Measurements from ENCODE around the gene EMD.
"Not testable (repeated sequence)": the region's sequence is repeated elsewhere in the genome, so short reads cannot be mapped to it uniquely, and the experiment has no call there.

EMD gene

DNA sequence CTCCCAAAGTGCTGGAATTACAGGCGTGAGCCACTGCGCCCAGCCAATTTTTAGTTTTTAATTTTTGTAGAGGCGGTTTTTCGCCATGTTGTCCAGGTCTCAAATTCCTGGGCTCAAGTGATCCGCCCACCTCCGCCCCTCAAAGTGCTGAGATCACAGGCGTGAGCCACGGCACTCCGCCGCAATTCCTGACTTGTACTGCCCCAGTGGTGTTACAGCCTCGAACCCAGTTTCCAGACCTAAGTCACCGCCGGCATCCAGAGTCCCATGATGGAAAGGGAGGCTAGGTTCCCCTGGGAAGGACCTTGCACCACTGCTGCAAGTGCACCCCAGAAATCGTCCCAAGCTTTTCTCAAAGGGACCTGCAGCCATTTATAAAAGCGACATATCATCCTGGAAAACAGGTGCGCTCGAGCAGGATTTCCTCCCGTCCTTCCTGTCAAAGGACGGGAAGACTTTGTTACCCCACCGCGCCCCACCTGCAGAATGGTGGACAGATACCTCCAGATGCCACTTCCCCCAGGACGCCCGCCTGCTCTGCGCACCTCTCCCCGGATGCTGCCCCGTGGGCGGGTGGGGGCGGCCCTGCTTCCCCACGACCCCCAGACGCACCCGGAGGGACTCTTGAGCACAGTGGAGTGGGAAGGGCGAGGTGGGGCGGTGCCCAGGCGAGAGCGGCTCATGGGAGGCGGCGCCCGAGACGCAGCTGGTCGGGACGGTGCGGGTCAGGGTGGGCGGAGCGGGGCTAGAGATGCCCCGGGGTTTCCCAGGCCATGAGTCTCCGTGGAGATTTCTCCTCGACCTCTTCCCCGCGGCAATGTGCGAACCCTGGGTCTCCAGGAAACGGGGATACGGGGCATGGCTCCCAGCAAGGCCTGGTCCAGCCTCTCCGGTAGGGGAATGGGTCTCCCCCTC, 18.1 kb downstream of the EMD start:
- peak overlapping the region; percentile 84 for H3K4me3 ChIP-seq (ENCODE audit: low read length)
- peak; percentile 63 for DNase-seq (ENCODE audit: low read depth)
- TF ChIP-seq CTCF (IDR thresholded peaks at IDR 0.05; ENCODE audit: insufficient read depth, low read depth, low read length, missing control alignments): no peak

GRCh38 chrX:154397888-154398667, 19.0 kb downstream of the EMD start, which contains the start of gene RPL10:
Gene RPL10 (plus strand): TSS chrX:154398377. CDS start chrX:154398520, 143 bp downstream.
- DNase-seq (ENCODE audit: low read depth): peak; percentile 95
- H3K4me3 ChIP-seq (ENCODE audit: low read length): peak within 1 kb of the TSS; percentile 84
- TF ChIP-seq CTCF (IDR thresholded peaks at IDR 0.05; ENCODE audit: insufficient read depth, low read depth, low read length, missing control alignments): no peak

GRCh38 chrX:154398668-154399526, 19.8 kb downstream of the EMD start:
- DNase-seq (ENCODE audit: low read depth): peak; percentile 70
- peak overlapping the region; percentile 84 for H3K4me3 ChIP-seq (ENCODE audit: low read length)
- TF ChIP-seq CTCF (IDR thresholded peaks at IDR 0.05; ENCODE audit: insufficient read depth, low read depth, low read length, missing control alignments): peak; percentile 71

DNA sequence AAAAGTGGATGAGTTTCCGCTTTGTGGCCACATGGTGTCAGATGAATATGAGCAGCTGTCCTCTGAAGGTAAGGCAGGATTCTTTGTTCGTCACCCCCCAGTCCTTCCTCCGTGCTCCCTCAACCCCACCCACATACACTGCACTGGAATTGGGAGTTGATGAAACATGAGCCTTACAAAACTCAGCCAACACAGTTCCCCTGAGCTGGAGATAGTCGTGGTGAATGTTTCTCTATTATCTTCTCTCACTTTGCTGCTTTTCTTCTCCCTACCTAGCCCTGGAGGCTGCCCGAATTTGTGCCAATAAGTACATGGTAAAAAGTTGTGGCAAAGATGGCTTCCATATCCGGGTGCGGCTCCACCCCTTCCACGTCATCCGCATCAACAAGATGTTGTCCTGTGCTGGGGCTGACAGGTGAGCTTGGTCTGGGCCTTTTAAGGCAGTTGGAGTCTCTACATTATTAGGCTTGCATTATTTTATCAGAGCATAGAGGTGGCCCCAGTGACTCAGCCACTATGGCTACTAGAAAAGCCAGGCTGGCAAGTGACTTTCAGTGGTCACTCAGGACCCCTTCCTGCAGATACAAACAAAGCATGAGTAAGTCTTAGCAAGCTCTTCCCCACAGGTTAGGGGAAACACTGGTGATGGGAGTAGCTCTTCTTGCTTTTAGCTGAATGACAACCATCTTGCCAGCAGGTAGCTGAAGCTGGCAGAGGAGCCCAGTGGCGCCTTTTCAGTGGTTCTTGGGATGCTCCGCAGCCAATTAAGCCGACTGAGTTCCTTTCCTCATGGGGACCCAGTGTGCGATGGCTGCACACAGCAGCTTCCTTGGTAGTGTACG, 20.7 kb downstream of the EMD start:
- peak overlapping the region; percentile 84 for H3K4me3 ChIP-seq (ENCODE audit: low read length)
- DNase-seq (ENCODE audit: low read depth): no peak
- no peak for TF ChIP-seq CTCF (IDR thresholded peaks at IDR 0.05; ENCODE audit: insufficient read depth, low read depth, low read length, missing control alignments)

GRCh38 chrX:154400369-154400817, 21.3 kb downstream of the EMD start:
- not testable (repeated sequence) for DNase-seq (ENCODE audit: low read depth); H3K4me3 ChIP-seq (ENCODE audit: low read length)

DNA sequence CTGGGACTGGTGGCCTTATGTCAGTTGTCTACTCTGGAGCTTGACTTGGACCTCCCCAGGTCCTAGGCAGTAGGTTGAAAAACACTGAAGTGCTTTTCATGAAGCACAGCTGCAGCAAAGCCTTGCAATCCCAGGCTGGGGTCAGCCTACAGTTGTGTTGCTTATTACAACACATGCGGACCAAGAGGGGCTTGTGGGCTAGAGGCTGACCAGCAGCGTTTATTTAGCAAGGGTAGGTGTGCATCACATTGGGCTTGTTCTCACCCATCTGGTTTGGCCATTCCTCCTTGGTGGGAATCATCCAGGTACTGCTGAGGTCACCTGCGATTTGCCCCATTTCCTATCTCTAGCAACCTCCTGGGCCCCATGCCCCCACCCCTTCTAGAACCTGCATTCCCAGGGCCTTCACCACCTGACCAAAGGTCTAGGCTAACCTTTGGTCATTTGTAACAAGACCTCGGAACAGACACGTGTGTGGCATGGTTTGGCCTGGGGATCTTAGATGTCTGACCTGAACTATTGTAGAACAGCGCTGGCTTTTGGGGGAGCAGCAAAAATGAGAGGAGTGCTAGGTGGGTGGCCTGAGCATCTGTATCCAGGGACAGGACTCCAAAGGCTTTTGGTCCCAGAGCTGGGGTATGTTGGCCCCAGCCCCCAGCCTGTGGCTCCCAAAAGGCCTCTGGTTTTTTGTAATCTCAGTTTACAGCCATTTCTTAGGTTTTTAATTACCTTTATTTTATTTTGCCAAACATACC, 22.1 kb downstream of the EMD start:
- TF ChIP-seq CTCF (IDR thresholded peaks at IDR 0.05; ENCODE audit: insufficient read depth, low read depth, low read length, missing control alignments): no peak
- DNase-seq (ENCODE audit: low read depth): peak; percentile 22
- no peak overlapping the region for H3K4me3 ChIP-seq (ENCODE audit: low read length)
